Measurements from ENCODE around the gene SUSD4.

DNA sequence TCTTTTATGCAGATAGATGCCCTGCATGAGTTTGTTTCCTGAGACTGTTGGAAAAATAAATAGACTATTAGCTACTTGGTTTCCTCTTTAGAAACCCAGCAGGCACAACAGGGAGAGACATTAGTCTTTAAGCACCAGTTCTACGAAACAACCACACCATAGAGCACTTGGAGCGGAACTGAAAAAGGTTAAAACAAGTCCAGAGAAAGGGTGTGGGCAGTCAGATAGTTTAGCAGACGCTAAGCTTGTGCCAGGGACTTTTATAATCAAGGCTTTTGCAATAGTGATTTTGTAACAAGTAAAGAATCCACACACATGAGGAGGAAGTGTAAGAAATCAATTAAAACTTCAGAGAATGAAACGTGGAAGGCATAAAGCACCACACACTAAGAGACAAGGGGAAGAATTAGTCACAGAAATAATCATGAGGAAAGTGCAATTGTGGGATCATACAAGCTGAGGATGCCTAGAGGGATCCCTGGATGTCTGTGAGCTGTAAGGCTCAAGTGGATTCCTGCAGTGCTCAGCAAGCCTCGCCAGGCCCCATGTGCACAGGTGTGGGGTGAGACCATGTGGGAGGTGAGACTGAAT is 183.2 kb downstream of the SUSD4 start:
- TF ChIP-seq CTCF (IDR thresholded peaks at IDR 0.05; ENCODE audit: low read length) (no peak), EZH2 (IDR thresholded peaks at IDR 0.05; ENCODE audit: borderline replicate concordance, low read length) (no peak)

All from OCI-LY1 (cell line).